ENCODE measurements around the gene AADACL2.

The AADACL2 gene

DNA sequence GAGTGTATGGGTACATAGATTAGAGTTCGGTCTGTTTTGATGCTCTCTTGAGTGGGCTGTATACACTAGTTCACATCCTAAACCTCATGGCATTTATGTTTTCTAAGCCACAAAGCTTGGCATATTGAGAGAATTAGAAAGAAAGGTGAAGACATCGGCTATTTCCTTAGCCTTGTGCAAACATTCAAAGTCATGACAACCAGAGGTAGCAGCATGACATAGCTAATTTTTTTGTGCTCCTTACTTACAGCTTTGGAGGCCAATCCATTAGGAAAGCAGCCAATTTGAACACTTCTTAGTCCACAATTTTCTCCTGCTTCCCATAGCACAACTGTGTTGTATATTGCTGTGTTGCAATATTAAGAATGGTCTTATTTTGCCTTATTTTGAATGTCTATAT, 58.7 kb downstream of the AADACL2 start:
- TF ChIP-seq, protein P1, sequence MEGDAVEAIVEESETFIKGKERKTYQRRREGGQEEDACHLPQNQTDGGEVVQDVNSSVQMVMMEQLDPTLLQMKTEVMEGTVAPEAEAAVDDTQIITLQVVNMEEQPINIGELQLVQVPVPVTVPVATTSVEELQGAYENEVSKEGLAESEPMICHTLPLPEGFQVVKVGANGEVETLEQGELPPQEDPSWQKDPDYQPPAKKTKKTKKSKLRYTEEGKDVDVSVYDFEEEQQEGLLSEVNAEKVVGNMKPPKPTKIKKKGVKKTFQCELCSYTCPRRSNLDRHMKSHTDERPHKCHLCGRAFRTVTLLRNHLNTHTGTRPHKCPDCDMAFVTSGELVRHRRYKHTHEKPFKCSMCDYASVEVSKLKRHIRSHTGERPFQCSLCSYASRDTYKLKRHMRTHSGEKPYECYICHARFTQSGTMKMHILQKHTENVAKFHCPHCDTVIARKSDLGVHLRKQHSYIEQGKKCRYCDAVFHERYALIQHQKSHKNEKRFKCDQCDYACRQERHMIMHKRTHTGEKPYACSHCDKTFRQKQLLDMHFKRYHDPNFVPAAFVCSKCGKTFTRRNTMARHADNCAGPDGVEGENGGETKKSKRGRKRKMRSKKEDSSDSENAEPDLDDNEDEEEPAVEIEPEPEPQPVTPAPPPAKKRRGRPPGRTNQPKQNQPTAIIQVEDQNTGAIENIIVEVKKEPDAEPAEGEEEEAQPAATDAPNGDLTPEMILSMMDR (conservative IDR thresholded peaks at IDR 0.05; ENCODE audit: low read length) = no peak
- TF ChIP-seq EZH2phosphoT487 (IDR thresholded peaks at IDR 0.05; ENCODE audit: borderline replicate concordance) = no peak
- Histone ChIP-seq H3K79me2 (ENCODE audit: insufficient read depth, low read length) (no peaks in the 10 kb centered on the region), H3K9ac (ENCODE audit: low read depth, low read length, poor library complexity, severe bottlenecking) (no peak overlapping the region), H3K4me2 (ENCODE audit: low read depth, low read length, poor library complexity, severe bottlenecking) (no peak overlapping the region), H3K9me2 (replicated peaks; ENCODE audit: low read depth, low read length) (no peaks in the 10 kb centered on the region), H2AFZ (ENCODE audit: low read length) (no peak overlapping the region), H3K27me3 (ENCODE audit: insufficient read depth, low read length, poor library complexity, severe bottlenecking) (no peaks in the 10 kb centered on the region), H3K36me3 (ENCODE audit: insufficient read depth, low read length) (no peaks in the 10 kb centered on the region), H3K4me3 (ENCODE audit: low read length, poor library complexity, severe bottlenecking) (no peak overlapping the region), H3F3A (ENCODE audit: low read depth) (no peaks in the 10 kb centered on the region), H3K4me1 (ENCODE audit: insufficient read depth, low read length, poor library complexity, severe bottlenecking) (no peaks in the 10 kb centered on the region), H3K9me3 (ENCODE audit: insufficient read depth, low read depth, low read length) (no peaks in the 10 kb centered on the region), H4K20me1 (ENCODE audit: insufficient read depth, low read length, poor library complexity, severe bottlenecking) (no peaks in the 10 kb centered on the region)

DNA sequence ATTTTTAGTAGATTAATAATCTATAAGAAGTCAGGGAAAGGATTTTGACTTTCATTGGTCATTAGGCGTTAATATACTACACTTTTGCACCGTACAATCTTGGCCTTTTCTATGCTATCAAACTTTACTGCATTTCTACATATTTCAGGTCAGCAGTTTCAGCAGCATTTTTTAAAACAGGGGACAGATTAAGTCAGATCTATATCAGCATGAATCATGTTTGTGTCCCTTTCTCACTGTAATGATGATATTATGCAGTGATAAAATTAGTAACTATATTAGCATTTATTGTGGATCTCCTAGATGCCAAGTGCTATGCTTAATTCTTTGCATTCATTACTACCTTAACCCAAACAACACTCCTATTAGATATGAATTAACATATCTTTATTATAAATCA, 59.9 kb downstream of the AADACL2 start:
- no peaks in the 10 kb centered on the region for H3K4me1 ChIP-seq (ENCODE audit: insufficient read depth, low read length, poor library complexity, severe bottlenecking)
- no peaks in the 10 kb centered on the region for H3K9me3 ChIP-seq (ENCODE audit: insufficient read depth, low read depth, low read length)
- no peak overlapping the region for H2AFZ ChIP-seq (ENCODE audit: low read length)
- H3K27me3 ChIP-seq (ENCODE audit: insufficient read depth, low read length, poor library complexity, severe bottlenecking) = no peaks in the 10 kb centered on the region
- H3K4me2 ChIP-seq (ENCODE audit: low read depth, low read length, poor library complexity, severe bottlenecking) = no peak overlapping the region
- H3K9ac ChIP-seq (ENCODE audit: low read depth, low read length, poor library complexity, severe bottlenecking) = no peak overlapping the region
- no peaks in the 10 kb centered on the region for H3K36me3 ChIP-seq (ENCODE audit: insufficient read depth, low read length)
- H3K79me2 ChIP-seq (ENCODE audit: insufficient read depth, low read length) = no peaks in the 10 kb centered on the region
- H4K20me1 ChIP-seq (ENCODE audit: insufficient read depth, low read length, poor library complexity, severe bottlenecking) = no peaks in the 10 kb centered on the region
- no peak overlapping the region for H3K4me3 ChIP-seq (ENCODE audit: low read length, poor library complexity, severe bottlenecking)
- H3K9me2 ChIP-seq (replicated peaks; ENCODE audit: low read depth, low read length) = no peaks in the 10 kb centered on the region
- H3F3A ChIP-seq (ENCODE audit: low read depth) = no peaks in the 10 kb centered on the region
- TF ChIP-seq, protein P1 (conservative IDR thresholded peaks at IDR 0.05; ENCODE audit: low read length) = no peak

DNA sequence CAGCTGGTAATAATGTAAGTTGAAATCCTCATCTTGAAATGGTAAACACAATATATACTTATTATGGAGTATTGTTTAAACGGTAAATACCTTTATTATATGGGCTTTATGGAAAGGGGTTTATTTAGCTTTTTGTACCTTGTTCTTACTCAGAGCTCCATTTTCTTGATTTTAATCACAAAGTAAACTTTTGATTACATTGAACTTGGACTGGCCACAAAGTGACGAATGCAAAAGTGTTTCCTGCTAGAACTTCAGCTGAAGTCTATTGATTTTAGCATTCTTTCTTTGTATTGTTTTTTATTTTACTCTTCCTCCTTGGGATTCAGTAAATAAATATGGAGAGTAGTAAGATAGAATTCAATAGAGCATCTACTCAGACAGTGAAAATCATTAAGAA, 60.4 kb downstream of the AADACL2 start:
- TF ChIP-seq EZH2phosphoT487 (IDR thresholded peaks at IDR 0.05; ENCODE audit: borderline replicate concordance) = no peak
- TF ChIP-seq, protein P1 (conservative IDR thresholded peaks at IDR 0.05; ENCODE audit: low read length) = no peak
- no peaks in the 10 kb centered on the region for H3K4me1 ChIP-seq (ENCODE audit: insufficient read depth, low read length, poor library complexity, severe bottlenecking)
- H3F3A ChIP-seq (ENCODE audit: low read depth) = no peaks in the 10 kb centered on the region
- no peak overlapping the region for H3K9ac ChIP-seq (ENCODE audit: low read depth, low read length, poor library complexity, severe bottlenecking)
- no peak overlapping the region for H2AFZ ChIP-seq (ENCODE audit: low read length)
- no peaks in the 10 kb centered on the region for H3K9me3 ChIP-seq (ENCODE audit: insufficient read depth, low read depth, low read length)
- H3K9me2 ChIP-seq (replicated peaks; ENCODE audit: low read depth, low read length) = no peaks in the 10 kb centered on the region
- H3K27me3 ChIP-seq (ENCODE audit: insufficient read depth, low read length, poor library complexity, severe bottlenecking) = no peaks in the 10 kb centered on the region
- no peak overlapping the region for H3K4me3 ChIP-seq (ENCODE audit: low read length, poor library complexity, severe bottlenecking)
- H3K4me2 ChIP-seq (ENCODE audit: low read depth, low read length, poor library complexity, severe bottlenecking) = no peak overlapping the region
- H3K36me3 ChIP-seq (ENCODE audit: insufficient read depth, low read length) = no peaks in the 10 kb centered on the region
- no peaks in the 10 kb centered on the region for H3K79me2 ChIP-seq (ENCODE audit: insufficient read depth, low read length)
- H4K20me1 ChIP-seq (ENCODE audit: insufficient read depth, low read length, poor library complexity, severe bottlenecking) = no peaks in the 10 kb centered on the region

All from Loucy (cell line).